Stomach (tissue), 9 donors: ENCODE data around the gene FBXL14. TPM values are rescaled to one million over a fixed set of nuclear protein-coding genes. Genes with fewer than 3 reads are reported as not detected.

Source experiments
- DNase-seq, 2 donors: peaks; one replicate each; pipeline versions ENCODE4 v3.0.0 to v3.0.0-alpha.2; 2013 to 2019
- H3K27ac ChIP-seq, 5 donors: fragments of 200-600 bp in 4 of 5; sonication (generic) in 4 of 5; one replicate each; pipeline ENCODE4 v1.5.1; 2013 to 2019; ENCODE audit warnings: mild to moderate bottlenecking in 1 of 5, moderate library complexity in 1 of 5
- H3K27me3 ChIP-seq, 3 donors: fragments of 200-600 bp; sonication (generic); one replicate each; pipeline ENCODE4 v1.5.1; 2017 to 2019; ENCODE audit warnings: mixed run types in 1 of 3
- H3K36me3 ChIP-seq, 4 donors: fragments of 200-600 bp; sonication (generic); 1 replicate in 3 of 4; 2 replicates in 1 of 4; pipeline ENCODE4 v1.5.1; 2016 to 2019
- H3K4me1 ChIP-seq, 4 donors: fragments of 200-600 bp; sonication (generic); one replicate each; pipeline ENCODE4 v1.5.1; 2016 to 2019
- H3K4me3 ChIP-seq, 4 donors: fragments of 200-600 bp; sonication (generic) in 3 of 4; one replicate each; pipeline ENCODE4 v1.5.1; 2016 to 2019; ENCODE audit warnings: mild to moderate bottlenecking in 1 of 4
- H3K9me3 ChIP-seq, 4 donors: fragments of 200-600 bp; sonication (generic); one replicate each; pipeline ENCODE4 v1.5.1; 2016 to 2019
- CTCF ChIP-seq, 7 experiments: fragments of 450-650 bp in 4 of 7; fragments of 200-600 bp in 3 of 7; sonication (generic) in 3 of 7; IDR thresholded peaks; one replicate each; pipeline ENCODE4 v1.5.1; 2016 to 2019; ENCODE audit warnings: antibody characterized with exemption in 7 of 7, control low read depth in 2 of 7, mild to moderate bottlenecking in 1 of 7
- EP300 ChIP-seq: sonication (generic); formaldehyde crosslinking; IDR thresholded peaks from one replicate; pipeline ENCODE4 v1.6.1; 2017; ENCODE audit warnings: antibody characterized with exemption
- POLR2A ChIP-seq, 4 donors: fragments of 450-650 bp; IDR thresholded peaks; one replicate each; pipeline ENCODE4 v1.6.1; 2016; ENCODE audit warnings: antibody characterized with exemption in 4 of 4, control low read depth in 2 of 4, mild to moderate bottlenecking in 1 of 4, moderate library complexity in 1 of 4
- POLR2AphosphoS5 ChIP-seq, 3 donors: sonication (generic); formaldehyde crosslinking; IDR thresholded peaks; one replicate each; pipeline ENCODE4 v1.6.1; 2016; ENCODE audit warnings: antibody characterized with exemption in 3 of 3
- WGBS, 5 donors: extraction: QIAGEN DNeasy Blood & Tissue Kit in 3 of 5; methylation state at CpG; one replicate each; pipeline versions ENCODE4 v1.1.5 to v1.1.7; 2013 to 2018; 5-methylcytosine and 5-hydroxymethylcytosine counted together
- intact Hi-C: fragments of 100-400 bp; cut with DNase I; formaldehyde crosslinking; loops from one replicate; pipeline ENCODE4 v1.15.1; 2023; ENCODE audit warnings: low total_unique reads
- polyA plus RNA-seq, 3 donors: library from polyadenylated mRNA; stranded (reverse); fragments of 200-250 nt; gene quantifications; one replicate each; pipeline ENCODE4 v1.2.3, GENCODE V29; 2013
- total RNA-seq, 5 donors: library from RNA; depleted of rRNA; stranded (reverse); fragments of >200 nt; gene quantifications; one replicate each; pipeline versions ENCODE4 v1.1.0 to v1.2.3, GENCODE V29; 2014 to 2016
- donor health status: healthy with polysubstance abuse.
- donor health status: Bipolar disorder and iron deficiency.
- donor health status: healthy.

The FBXL14 gene
- total and polyA plus RNA-seq, 8 donors, result 2.6 to 36.2 (median 7.9) TPM; not detected in 1

- no peaks in the 10 kb centered on the region for H3K9me3 ChIP-seq
- H3K27me3 ChIP-seq, result no peaks in the 10 kb centered on the region
- 80 to 84% (median 81%) methylated on average over 15 of the region's 15 CpGs for WGBS, 5 donors
- no peak overlapping the region for H3K4me3 ChIP-seq
- H3K27ac ChIP-seq, result no peak overlapping the region
- H3K4me1 ChIP-seq, result peaks cover 17 to 33% (median 29%) of the 10 kb centered on the region in 4 donors
- no peaks in the 10 kb centered on the region for H3K36me3 ChIP-seq
- TF ChIP-seq CTCF (IDR thresholded peaks at IDR 0.05) (no peak), EP300 (no peak), POLR2AphosphoS5 (IDR thresholded peaks at IDR 0.05) (no peak), POLR2A (IDR thresholded peaks at IDR 0.05) (no peak)
- peak in 1 of 2 donors; percentile 40 for DNase-seq
- intact Hi-C loops, result no loop called here
Observed at GRCh38 chr12:1573960-1574864, 20.2 kb downstream of the FBXL14 start.

- TF ChIP-seq EP300 (no peak), POLR2AphosphoS5 (IDR thresholded peaks at IDR 0.05) (no peak), CTCF (IDR thresholded peaks at IDR 0.05) (no peak), POLR2A (IDR thresholded peaks at IDR 0.05) (no peak)
- H3K27ac ChIP-seq, result no peak overlapping the region
- H3K4me3 ChIP-seq, result no peak overlapping the region
- no peaks in the 10 kb centered on the region for H3K36me3 ChIP-seq
- no peak for DNase-seq
- intact Hi-C loops, result no loop called here
- H3K27me3 ChIP-seq, result no peaks in the 10 kb centered on the region
- 71 to 95% (median 72%) methylated on average over 5 of the region's 5 CpGs for WGBS, 5 donors
- peaks cover 17 to 33% (median 28%) of the 10 kb centered on the region in 4 donors for H3K4me1 ChIP-seq
- H3K9me3 ChIP-seq, result no peaks in the 10 kb centered on the region
Observed at GRCh38 chr12:1572731-1573130, 21.6 kb downstream of the FBXL14 start.

- Histone ChIP-seq H3K4me1 (peaks cover 0 to 1% (median 0%) of the 10 kb centered on the region in 4 donors), H3K4me3 (no peak overlapping the region), H3K36me3 (peaks cover 0 to 3% (median 0%) of the 10 kb centered on the region in 4 donors), H3K27me3 (no peaks in the 10 kb centered on the region), H3K27ac (no peak overlapping the region), H3K9me3 (no peaks in the 10 kb centered on the region)
- DNase-seq, result no peak
- TF ChIP-seq EP300, result no peak
- no peak for TF ChIP-seq POLR2A (IDR thresholded peaks at IDR 0.05)
- no peak for TF ChIP-seq CTCF (IDR thresholded peaks at IDR 0.05)
- TF ChIP-seq POLR2AphosphoS5 (IDR thresholded peaks at IDR 0.05), result no peak
- WGBS, 5 donors, result 94 to 99% (median 97%) methylated on average over 6 of the region's 6 CpGs
- intact Hi-C loops, result no loop called here
Observed at GRCh38 chr12:1567852-1568251, 26.5 kb downstream of the FBXL14 start.

GRCh38 chr12:1566449-1567135, 27.8 kb downstream of the FBXL14 start:
- Histone ChIP-seq H3K4me1 (peaks cover 0 to 8% (median 0%) of the 10 kb centered on the region in 4 donors), H3K27ac (no peak overlapping the region), H3K9me3 (no peaks in the 10 kb centered on the region), H3K36me3 (peaks cover 0 to 3% (median 0%) of the 10 kb centered on the region in 4 donors), H3K4me3 (no peak overlapping the region), H3K27me3 (no peaks in the 10 kb centered on the region)
- DNase-seq, result no peak
- TF ChIP-seq POLR2A (IDR thresholded peaks at IDR 0.05), result no peak
- no peak for TF ChIP-seq EP300
- TF ChIP-seq CTCF (IDR thresholded peaks at IDR 0.05), result no peak
- WGBS, 5 donors, result 80 to 89% (median 82%) methylated on average over 24 of the region's 24 CpGs
- intact Hi-C loops, result no loop called here
